Mesendoderm (in vitro differentiated cells): ENCODE results near the gene LRRC46.

Source experiments
- DNase-seq: peaks from one replicate; pipeline ENCODE4 v3.0.0; 2013
- H2AK5ac ChIP-seq: 2 replicates; pipeline ENCODE4 v1.6.1; 2013; ENCODE audit warnings: low read length, inconsistent platforms
- H2BK120ac ChIP-seq: 2 replicates; pipeline ENCODE4 v1.6.1; 2013; ENCODE audit warnings: low read depth, mild to moderate bottlenecking, low read length, moderate library complexity, mixed read lengths
- H2BK15ac ChIP-seq: replicated peaks from 2 replicates; pipeline ENCODE4 v1.6.1; 2013; ENCODE audit warnings: low read depth, mild to moderate bottlenecking, moderate library complexity
- H2BK5ac ChIP-seq: 2 replicates; pipeline ENCODE4 v1.6.1; 2013; ENCODE audit warnings: low read length, inconsistent platforms
- H3K18ac ChIP-seq: 2 replicates; pipeline ENCODE4 v1.6.1; 2013; ENCODE audit warnings: mild to moderate bottlenecking, low read length, mixed read lengths
- H3K23ac ChIP-seq: one replicate; pipeline ENCODE4 v1.6.1; 2013; ENCODE audit warnings: low read length
- H3K27ac ChIP-seq: 2 replicates; pipeline ENCODE4 v1.5.1; 2013; ENCODE audit warnings: low read depth, mild to moderate bottlenecking, inconsistent platforms, low read length, moderate library complexity
- H3K27me3 ChIP-seq: 2 replicates; pipeline ENCODE4 v1.6.1; 2013; ENCODE audit warnings: low read length, control low read depth, mild to moderate bottlenecking, inconsistent platforms; ENCODE audit not compliant: insufficient read depth, poor library complexity
- H3K36me3 ChIP-seq: 2 replicates; pipeline ENCODE4 v1.6.1; 2013; ENCODE audit warnings: low read length, inconsistent platforms; ENCODE audit not compliant: control insufficient read depth, insufficient read depth
- H3K4ac ChIP-seq: one replicate; pipeline ENCODE4 v1.6.1; 2013; ENCODE audit warnings: low read depth, mild to moderate bottlenecking, low read length, moderate library complexity
- H3K4me1 ChIP-seq: 2 replicates; pipeline ENCODE4 v1.6.1; 2013; ENCODE audit warnings: low read depth, low read length, inconsistent platforms; ENCODE audit not compliant: control insufficient read depth
- H3K4me2 ChIP-seq: 2 replicates; pipeline ENCODE4 v1.6.1; 2013; ENCODE audit warnings: low read length
- H3K4me3 ChIP-seq: 2 replicates; pipeline ENCODE4 v1.5.1; 2013; ENCODE audit warnings: mild to moderate bottlenecking, low read length
- H3K56ac ChIP-seq: one replicate; pipeline ENCODE4 v1.6.1; 2013; ENCODE audit warnings: low read length
- H3K79me1 ChIP-seq: 2 replicates; pipeline ENCODE4 v1.6.1; 2013; ENCODE audit warnings: low read length, inconsistent platforms
- H3K79me2 ChIP-seq: 2 replicates; pipeline ENCODE4 v1.6.1; 2013; ENCODE audit warnings: mild to moderate bottlenecking, low read length; ENCODE audit not compliant: control insufficient read depth, insufficient read depth
- H3K9ac ChIP-seq: 2 replicates; pipeline ENCODE4 v1.6.1; 2013; ENCODE audit warnings: low read length, inconsistent platforms
- H4K5ac ChIP-seq: one replicate; pipeline ENCODE4 v1.6.1; 2013; ENCODE audit warnings: low read length
- H4K8ac ChIP-seq: one replicate; pipeline ENCODE4 v1.6.1; 2013; ENCODE audit warnings: low read depth, mild to moderate bottlenecking, control low read depth, low read length, moderate library complexity
- WGBS: extraction: QIAGEN DNeasy Blood & Tissue Kit; methylation state at CpG from one replicate; pipeline ENCODE4 v1.1.7; 2013; ENCODE audit warnings: low lambda C conversion rate, missing lambda C conversion rate; ENCODE audit not compliant: insufficient coverage; ENCODE audit errors: extremely low coverage; 5-methylcytosine and 5-hydroxymethylcytosine counted together

LRRC46 gene

DNA sequence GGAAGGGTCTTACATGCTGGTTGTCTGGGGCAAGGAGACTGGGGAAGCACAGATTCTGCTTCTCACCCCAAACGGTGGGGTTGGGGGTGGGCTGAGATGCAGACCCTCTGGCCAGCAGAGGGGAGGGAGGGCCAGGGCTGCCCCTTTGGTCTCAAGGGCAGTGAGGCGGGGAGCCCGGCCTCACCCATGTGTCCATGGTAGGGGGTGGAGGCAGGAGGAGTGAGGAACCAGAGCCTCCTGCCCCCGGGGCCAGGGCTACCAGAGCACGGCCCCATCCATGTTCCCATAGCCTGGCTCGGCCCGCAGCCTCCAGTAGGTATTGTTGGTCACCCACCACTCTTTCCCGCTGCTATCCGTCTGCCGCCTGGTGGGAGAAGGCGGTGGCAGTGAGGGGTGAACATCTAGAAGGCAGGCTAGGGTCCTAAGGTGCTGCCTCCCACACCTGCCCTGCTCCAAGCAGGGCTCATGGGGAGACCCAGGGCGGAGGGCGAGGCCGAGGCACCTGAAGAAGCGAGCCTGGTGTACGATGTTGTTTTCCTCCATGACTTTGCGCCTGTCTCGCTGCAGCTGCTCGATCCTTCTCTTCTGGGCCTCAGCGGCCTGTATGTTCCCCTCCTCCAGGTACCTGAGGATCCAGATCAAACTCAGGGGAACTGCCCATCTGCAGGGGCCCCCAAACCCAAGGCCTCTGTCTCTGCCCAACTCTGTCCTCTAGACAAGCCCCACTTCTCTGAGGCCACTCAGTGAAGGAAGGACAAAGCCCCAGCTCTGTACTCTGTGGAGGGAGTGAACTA is 23.2 kb upstream of the LRRC46 start:
- no peak for DNase-seq
- WGBS: no CpG with 5 or more reads among the region's 20 CpGs

GRCh38 chr17:47808830-47809480 is 22.5 kb upstream of the LRRC46 start:
- H3K4me2 ChIP-seq: no peak overlapping the region
- H3K27ac ChIP-seq: no peak overlapping the region
- no peak overlapping the region for H3K9ac ChIP-seq
- H4K5ac ChIP-seq: no peak overlapping the region
- H2BK5ac ChIP-seq: no peak overlapping the region
- no peaks in the 10 kb centered on the region for H3K27me3 ChIP-seq
- no peak overlapping the region for H2BK120ac ChIP-seq
- H3K23ac ChIP-seq: no peak overlapping the region
- H3K4me3 ChIP-seq: no peak overlapping the region
- H4K8ac ChIP-seq: no peak overlapping the region
- no peak overlapping the region for H2AK5ac ChIP-seq
- no peak overlapping the region for H2BK15ac ChIP-seq
- no peaks in the 10 kb centered on the region for H3K4me1 ChIP-seq
- WGBS: no CpG with 5 or more reads among the region's 22 CpGs
- DNase-seq: no peak
- no peaks in the 10 kb centered on the region for H3K36me3 ChIP-seq
- no peak overlapping the region for H3K18ac ChIP-seq
- no peaks in the 10 kb centered on the region for H3K79me1 ChIP-seq
- H3K79me2 ChIP-seq: no peaks in the 10 kb centered on the region
- no peak overlapping the region for H3K4ac ChIP-seq
- H3K56ac ChIP-seq: no peak overlapping the region

More for the DNA sequence above, 23.2 kb upstream of the LRRC46 start:
- Histone ChIP-seq H3K79me2 (no peaks in the 10 kb centered on the region), H4K8ac (no peak overlapping the region), H3K27ac (no peak overlapping the region), H3K56ac (no peak overlapping the region), H3K9ac (no peak overlapping the region), H3K4ac (no peak overlapping the region), H3K4me2 (no peak overlapping the region), H2BK120ac (no peak overlapping the region), H3K23ac (no peak overlapping the region), H3K79me1 (no peaks in the 10 kb centered on the region), H3K4me3 (no peak overlapping the region), H3K36me3 (no peaks in the 10 kb centered on the region), H2BK5ac (no peak overlapping the region), H3K18ac (no peak overlapping the region), H2BK15ac (no peak overlapping the region), H3K4me1 (no peaks in the 10 kb centered on the region), H4K5ac (no peak overlapping the region), H2AK5ac (no peak overlapping the region), H3K27me3 (no peaks in the 10 kb centered on the region)

DNA sequence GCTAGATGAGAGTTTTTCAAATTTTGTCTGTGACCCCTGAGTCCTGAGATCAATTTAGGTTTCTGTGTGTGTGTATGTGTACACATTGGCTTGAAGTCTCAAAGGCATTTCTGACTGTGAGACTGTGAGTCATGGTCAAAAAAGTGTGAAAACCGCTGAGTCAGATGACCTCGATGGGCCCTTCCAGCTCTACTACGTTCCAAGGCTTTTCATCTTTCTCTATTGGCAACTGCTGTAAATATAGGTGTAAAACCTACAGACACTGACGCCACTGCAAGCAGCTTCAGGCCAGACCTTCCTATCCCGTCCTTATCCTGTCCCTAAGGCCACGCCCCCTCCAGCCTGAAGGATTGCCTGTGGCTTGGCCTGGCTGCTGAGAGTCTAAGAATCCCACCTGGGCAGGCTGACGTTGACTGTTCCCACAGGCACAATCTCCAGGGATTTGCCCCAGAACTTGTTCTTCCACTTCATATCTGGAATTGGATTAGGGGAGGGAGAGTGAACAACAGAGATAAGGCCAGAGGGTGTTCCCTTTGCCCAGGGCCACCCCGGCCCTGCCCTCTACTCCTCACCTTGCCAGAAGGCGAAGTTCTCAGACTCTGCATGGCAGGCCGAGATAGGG is 21.2 kb upstream of the LRRC46 start:
- no peak overlapping the region for H3K56ac ChIP-seq
- no peak overlapping the region for H3K4me2 ChIP-seq
- no peak overlapping the region for H3K23ac ChIP-seq
- no peak overlapping the region for H2BK15ac ChIP-seq
- no peak overlapping the region for H2AK5ac ChIP-seq
- no peaks in the 10 kb centered on the region for H3K27me3 ChIP-seq
- H3K79me2 ChIP-seq: no peaks in the 10 kb centered on the region
- no peak overlapping the region for H2BK5ac ChIP-seq
- H4K5ac ChIP-seq: no peak overlapping the region
- H3K4ac ChIP-seq: no peak overlapping the region
- H3K79me1 ChIP-seq: no peaks in the 10 kb centered on the region
- no peak overlapping the region for H3K27ac ChIP-seq
- WGBS: no CpG with 5 or more reads among the region's 10 CpGs
- H2BK120ac ChIP-seq: no peak overlapping the region
- H3K9ac ChIP-seq: no peak overlapping the region
- H3K18ac ChIP-seq: no peak overlapping the region
- no peak overlapping the region for H4K8ac ChIP-seq
- DNase-seq: peak; percentile 65
- no peaks in the 10 kb centered on the region for H3K4me1 ChIP-seq
- H3K4me3 ChIP-seq: no peak overlapping the region
- no peaks in the 10 kb centered on the region for H3K36me3 ChIP-seq

DNA sequence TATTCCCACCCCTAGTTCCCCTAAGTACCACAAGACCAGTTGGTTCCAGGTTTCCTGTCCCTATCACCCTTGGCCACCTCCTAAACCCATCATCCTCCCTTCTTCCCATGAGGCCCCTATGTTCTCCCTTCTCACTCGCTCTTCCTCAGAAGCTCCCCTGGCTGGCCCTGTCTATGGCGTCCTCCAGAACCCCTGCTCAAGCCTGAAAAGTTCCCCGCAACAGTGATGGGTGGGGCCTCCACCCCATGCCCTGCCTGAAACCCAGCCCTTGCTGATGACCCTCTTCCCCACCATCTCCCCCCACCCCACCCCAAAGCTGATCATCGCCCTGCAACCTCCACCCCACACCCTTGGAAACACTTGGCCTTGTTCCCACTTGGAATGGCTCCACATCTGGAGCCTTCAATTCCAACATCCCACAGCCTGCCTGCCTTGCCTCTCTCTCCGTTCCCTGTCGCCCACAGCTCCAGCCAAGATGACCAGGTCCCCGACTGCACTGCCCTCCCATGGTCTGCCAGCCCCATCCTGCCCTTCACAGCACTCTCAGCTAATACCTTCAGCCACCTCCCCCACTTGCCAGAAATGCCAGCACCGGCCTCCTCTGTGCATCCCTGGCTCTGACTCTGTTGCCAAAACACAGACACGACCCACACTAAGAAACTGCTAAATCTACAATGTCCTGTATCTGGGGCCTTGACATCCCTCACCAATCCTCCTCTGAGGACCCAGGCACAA is 20.4 kb upstream of the LRRC46 start:
- Histone ChIP-seq H3K27ac (no peak overlapping the region), H3K27me3 (no peaks in the 10 kb centered on the region), H2BK120ac (no peak overlapping the region), H3K79me1 (no peaks in the 10 kb centered on the region), H2BK15ac (no peak overlapping the region), H3K18ac (no peak overlapping the region), H3K4ac (no peak overlapping the region), H3K56ac (no peak overlapping the region), H2BK5ac (no peak overlapping the region), H3K4me3 (no peak overlapping the region), H4K5ac (no peak overlapping the region), H2AK5ac (no peak overlapping the region), H4K8ac (no peak overlapping the region), H3K79me2 (no peaks in the 10 kb centered on the region), H3K4me2 (no peak overlapping the region), H3K36me3 (no peaks in the 10 kb centered on the region), H3K9ac (no peak overlapping the region), H3K4me1 (no peaks in the 10 kb centered on the region), H3K23ac (no peak overlapping the region)
- WGBS: no CpG with 5 or more reads among the region's 9 CpGs
- no peak for DNase-seq

DNA sequence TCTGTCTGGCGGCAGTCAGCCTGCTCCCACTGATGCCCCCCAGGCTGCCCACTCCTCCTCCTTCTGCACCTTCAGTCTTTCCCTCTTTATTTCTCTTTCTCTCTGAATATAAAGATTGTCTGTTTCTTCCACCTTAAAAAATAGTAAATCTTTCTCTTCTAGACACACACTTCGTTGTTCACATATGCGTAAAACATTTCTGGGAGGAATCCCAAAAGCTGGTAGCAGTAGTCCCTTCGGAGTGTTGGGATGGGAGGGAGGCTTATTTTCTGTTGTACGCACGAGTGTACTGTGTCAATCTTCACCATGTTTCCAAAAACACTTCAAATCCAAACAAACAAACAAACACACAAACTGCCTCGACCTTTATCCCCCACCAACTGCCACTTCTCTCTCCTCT is 19.8 kb upstream of the LRRC46 start:
- no peak overlapping the region for H2BK15ac ChIP-seq
- H2AK5ac ChIP-seq: no peak overlapping the region
- no peak overlapping the region for H3K56ac ChIP-seq
- H3K27ac ChIP-seq: no peak overlapping the region
- no peaks in the 10 kb centered on the region for H3K79me2 ChIP-seq
- H3K79me1 ChIP-seq: no peaks in the 10 kb centered on the region
- no peaks in the 10 kb centered on the region for H3K4me1 ChIP-seq
- no peak for DNase-seq
- H2BK5ac ChIP-seq: no peak overlapping the region
- no peak overlapping the region for H3K9ac ChIP-seq
- H3K27me3 ChIP-seq: no peaks in the 10 kb centered on the region
- no peak overlapping the region for H2BK120ac ChIP-seq
- no peaks in the 10 kb centered on the region for H3K36me3 ChIP-seq
- H3K4ac ChIP-seq: no peak overlapping the region
- H3K4me2 ChIP-seq: no peak overlapping the region
- no peak overlapping the region for H3K18ac ChIP-seq
- no peak overlapping the region for H3K23ac ChIP-seq
- H4K8ac ChIP-seq: no peak overlapping the region
- H3K4me3 ChIP-seq: no peak overlapping the region
- H4K5ac ChIP-seq: no peak overlapping the region
- 100% methylated on average over 1 of the region's 7 CpGs for whole genome bisulfite sequencing
